Activated CD4-positive, alpha-beta T cell treated with anti-CD3 and anti-CD28 coated beads for 1 hour (primary cell): ENCODE measurements around the gene POLA1.

Experiments used
- DNase-seq: peaks from one replicate; pipeline ENCODE4 v3.0.0-alpha.2; 2020

POLA1 gene

GRCh38 chrX:25011589-25012432 lies 318.1 kb downstream of the POLA1 start:
- no peak for DNase-seq

GRCh38 chrX:25012433-25012735 lies 318.7 kb downstream of the POLA1 start:
- DNase-seq, result no peak

GRCh38 chrX:25012793-25013631 lies 319.3 kb downstream of the POLA1 start:
- no peak for DNase-seq

GRCh38 chrX:25013632-25014365 lies 320.1 kb downstream of the POLA1 start:
- no peak for DNase-seq

- no peak for DNase-seq
These were observed 320.7 kb downstream of the POLA1 start for GRCh38 chrX:25014366-25014838.

- DNase-seq, result no peak
These were observed 322.0 kb downstream of the POLA1 start, which contains the start of gene ARX for GRCh38 chrX:25015486-25016360. TSS of gene ARX (minus strand) at chrX:25015965. CDS start at chrX:25015737, 228 bp downstream.

GRCh38 chrX:25016361-25016671 lies 322.6 kb downstream of the POLA1 start:
- no peak for DNase-seq

- no peak for DNase-seq
These were observed 323.4 kb downstream of the POLA1 start for GRCh38 chrX:25016938-25017598.

- no peak for DNase-seq
These were observed 324.0 kb downstream of the POLA1 start for GRCh38 chrX:25017667-25018247.

- DNase-seq, result no peak
These were observed 325.0 kb downstream of the POLA1 start for GRCh38 chrX:25018682-25019081.

- no peak for DNase-seq
These were observed 326.1 kb downstream of the POLA1 start for GRCh38 chrX:25019707-25020390.

- no peak for DNase-seq
These were observed 326.7 kb downstream of the POLA1 start for GRCh38 chrX:25020391-25020904.

- no peak for DNase-seq
These were observed 327.3 kb downstream of the POLA1 start for GRCh38 chrX:25020905-25021449.

GRCh38 chrX:25022499-25023325 lies 329.0 kb downstream of the POLA1 start:
- DNase-seq, result no peak

- DNase-seq, result no peak
These were observed 330.2 kb downstream of the POLA1 start for GRCh38 chrX:25023908-25024307.

- DNase-seq, result no peak
These were observed 331.9 kb downstream of the POLA1 start for GRCh38 chrX:25025615-25026014.

- DNase-seq, result no peak
These were observed 332.9 kb downstream of the POLA1 start for GRCh38 chrX:25026576-25026975.

GRCh38 chrX:25028726-25029125 lies 335.0 kb downstream of the POLA1 start:
- DNase-seq, result no peak

GRCh38 chrX:25029288-25029825 lies 335.6 kb downstream of the POLA1 start:
- DNase-seq, result no peak
